Measurements from ENCODE around the gene LMOD3.

DNA sequence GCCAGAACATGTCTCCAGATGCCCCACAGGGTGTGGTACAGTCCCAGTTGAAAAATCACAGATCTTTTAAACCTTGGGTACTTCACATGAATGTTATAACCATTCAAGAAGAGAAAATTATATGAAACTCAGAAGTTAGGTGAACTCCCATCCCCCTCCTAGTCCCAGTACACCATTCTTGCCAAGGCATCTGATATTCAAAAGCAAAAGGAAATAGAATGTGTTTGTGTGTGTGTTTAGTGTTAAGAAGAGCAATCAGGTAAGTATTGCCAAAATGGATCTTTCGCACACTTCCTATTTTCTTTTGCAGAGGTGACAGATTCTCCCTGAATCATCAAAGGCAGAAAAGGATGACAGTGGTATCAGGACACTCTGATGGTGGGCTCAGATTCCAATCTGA lies 44.1 kb upstream of the LMOD3 start:
- TF ChIP-seq POLR2A (IDR thresholded peaks at IDR 0.05; ENCODE audit: low read length) (no peak), MAFK (IDR thresholded peaks at IDR 0.05; ENCODE audit: partially characterized antibody) (no peak), CHD2 (IDR thresholded peaks at IDR 0.05; ENCODE audit: low read length, partially characterized antibody) (no peak)
- TF ChIP-seq, protein P1, sequence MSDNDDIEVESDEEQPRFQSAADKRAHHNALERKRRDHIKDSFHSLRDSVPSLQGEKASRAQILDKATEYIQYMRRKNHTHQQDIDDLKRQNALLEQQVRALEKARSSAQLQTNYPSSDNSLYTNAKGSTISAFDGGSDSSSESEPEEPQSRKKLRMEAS (IDR thresholded peaks at IDR 0.05): no peak
- TF ChIP-seq, protein P2, sequence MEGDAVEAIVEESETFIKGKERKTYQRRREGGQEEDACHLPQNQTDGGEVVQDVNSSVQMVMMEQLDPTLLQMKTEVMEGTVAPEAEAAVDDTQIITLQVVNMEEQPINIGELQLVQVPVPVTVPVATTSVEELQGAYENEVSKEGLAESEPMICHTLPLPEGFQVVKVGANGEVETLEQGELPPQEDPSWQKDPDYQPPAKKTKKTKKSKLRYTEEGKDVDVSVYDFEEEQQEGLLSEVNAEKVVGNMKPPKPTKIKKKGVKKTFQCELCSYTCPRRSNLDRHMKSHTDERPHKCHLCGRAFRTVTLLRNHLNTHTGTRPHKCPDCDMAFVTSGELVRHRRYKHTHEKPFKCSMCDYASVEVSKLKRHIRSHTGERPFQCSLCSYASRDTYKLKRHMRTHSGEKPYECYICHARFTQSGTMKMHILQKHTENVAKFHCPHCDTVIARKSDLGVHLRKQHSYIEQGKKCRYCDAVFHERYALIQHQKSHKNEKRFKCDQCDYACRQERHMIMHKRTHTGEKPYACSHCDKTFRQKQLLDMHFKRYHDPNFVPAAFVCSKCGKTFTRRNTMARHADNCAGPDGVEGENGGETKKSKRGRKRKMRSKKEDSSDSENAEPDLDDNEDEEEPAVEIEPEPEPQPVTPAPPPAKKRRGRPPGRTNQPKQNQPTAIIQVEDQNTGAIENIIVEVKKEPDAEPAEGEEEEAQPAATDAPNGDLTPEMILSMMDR (IDR thresholded peaks at IDR 0.05): no peak
- TF ChIP-seq, protein P3, sequence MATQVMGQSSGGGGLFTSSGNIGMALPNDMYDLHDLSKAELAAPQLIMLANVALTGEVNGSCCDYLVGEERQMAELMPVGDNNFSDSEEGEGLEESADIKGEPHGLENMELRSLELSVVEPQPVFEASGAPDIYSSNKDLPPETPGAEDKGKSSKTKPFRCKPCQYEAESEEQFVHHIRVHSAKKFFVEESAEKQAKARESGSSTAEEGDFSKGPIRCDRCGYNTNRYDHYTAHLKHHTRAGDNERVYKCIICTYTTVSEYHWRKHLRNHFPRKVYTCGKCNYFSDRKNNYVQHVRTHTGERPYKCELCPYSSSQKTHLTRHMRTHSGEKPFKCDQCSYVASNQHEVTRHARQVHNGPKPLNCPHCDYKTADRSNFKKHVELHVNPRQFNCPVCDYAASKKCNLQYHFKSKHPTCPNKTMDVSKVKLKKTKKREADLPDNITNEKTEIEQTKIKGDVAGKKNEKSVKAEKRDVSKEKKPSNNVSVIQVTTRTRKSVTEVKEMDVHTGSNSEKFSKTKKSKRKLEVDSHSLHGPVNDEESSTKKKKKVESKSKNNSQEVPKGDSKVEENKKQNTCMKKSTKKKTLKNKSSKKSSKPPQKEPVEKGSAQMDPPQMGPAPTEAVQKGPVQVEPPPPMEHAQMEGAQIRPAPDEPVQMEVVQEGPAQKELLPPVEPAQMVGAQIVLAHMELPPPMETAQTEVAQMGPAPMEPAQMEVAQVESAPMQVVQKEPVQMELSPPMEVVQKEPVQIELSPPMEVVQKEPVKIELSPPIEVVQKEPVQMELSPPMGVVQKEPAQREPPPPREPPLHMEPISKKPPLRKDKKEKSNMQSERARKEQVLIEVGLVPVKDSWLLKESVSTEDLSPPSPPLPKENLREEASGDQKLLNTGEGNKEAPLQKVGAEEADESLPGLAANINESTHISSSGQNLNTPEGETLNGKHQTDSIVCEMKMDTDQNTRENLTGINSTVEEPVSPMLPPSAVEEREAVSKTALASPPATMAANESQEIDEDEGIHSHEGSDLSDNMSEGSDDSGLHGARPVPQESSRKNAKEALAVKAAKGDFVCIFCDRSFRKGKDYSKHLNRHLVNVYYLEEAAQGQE (IDR thresholded peaks at IDR 0.05): no peak
